ENCODE measurements around the gene CREB3L2.

Gene CREB3L2

DNA sequence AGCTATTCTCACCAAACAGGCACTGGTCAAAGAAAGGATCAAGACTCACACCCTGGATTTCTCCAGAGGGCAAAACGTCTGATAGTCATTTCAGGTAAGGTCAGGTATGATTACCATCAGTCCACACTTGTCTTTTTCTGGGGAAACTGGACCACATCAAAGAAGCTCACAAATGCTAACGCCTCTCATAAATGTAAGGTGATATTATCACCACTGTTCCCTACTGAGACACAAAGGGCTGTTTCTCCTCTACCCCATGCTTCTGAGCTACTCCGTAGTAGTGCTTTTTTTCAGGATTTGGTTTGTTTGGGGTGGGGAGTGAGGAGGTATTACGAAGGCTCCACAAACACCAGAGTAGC, 51.6 kb downstream of the CREB3L2 start:
- no peak for DNase-seq

DNA sequence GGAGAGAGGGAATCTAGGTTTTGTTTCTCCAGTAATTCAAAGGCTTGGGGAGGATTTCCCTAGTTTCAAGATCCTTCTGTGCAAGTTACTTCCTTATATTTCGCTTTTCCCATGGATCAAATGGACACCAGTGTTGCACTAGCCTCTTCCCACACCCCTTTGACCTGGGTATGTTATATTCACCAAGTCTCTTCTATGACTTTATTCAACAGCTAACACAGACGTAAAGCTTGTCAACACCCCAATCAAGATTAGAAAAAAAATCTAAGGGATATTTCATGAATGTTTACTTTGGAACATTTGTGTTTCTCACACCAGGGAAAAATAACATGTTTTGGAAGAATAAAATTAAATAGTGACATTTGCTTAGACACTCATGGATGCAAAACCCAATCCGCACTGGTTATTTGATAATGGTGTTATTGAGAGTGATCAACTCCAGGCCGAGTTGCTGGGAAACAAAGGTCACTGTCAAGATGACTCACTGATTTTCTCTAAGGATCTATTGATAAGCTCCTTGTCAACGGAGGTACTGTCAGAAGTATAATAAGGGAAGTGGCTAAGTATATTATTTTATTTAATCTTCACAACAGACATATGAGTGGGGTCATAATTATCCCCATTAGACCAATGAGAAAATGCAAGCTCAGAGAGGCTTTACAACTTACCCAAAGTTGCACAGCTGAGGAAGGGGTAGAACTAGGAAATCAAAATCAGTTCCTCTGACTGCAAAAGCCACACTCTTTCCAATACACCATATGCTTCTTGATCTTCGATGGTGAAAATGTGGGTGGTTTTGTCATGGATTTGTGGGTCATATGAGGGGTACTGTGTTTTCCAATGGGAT, 52.2 kb downstream of the CREB3L2 start:
- DNase-seq = no peak

DNA sequence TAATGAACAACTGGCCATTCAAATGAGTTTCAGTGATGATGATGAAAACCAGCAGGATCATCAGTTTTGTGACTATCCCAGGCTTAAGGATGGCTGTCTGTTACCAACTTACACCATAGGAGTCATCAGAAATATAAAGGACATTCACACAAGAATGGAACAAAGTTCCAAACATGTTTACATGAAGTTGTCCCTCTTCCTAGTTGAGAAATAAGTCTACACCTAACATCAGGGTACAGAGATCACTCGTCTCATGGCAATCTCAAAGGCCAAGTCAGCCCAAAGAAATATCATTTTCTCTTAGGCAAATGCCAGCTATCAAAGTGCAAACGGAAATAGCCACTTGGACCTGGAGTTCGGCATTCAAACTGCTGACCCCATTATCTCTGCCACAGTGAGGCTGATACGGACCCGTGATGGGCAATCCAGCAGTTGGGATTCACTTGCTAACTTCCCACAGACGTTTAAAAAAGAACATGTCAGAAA, 53.0 kb downstream of the CREB3L2 start:
- DNase-seq = no peak

DNA sequence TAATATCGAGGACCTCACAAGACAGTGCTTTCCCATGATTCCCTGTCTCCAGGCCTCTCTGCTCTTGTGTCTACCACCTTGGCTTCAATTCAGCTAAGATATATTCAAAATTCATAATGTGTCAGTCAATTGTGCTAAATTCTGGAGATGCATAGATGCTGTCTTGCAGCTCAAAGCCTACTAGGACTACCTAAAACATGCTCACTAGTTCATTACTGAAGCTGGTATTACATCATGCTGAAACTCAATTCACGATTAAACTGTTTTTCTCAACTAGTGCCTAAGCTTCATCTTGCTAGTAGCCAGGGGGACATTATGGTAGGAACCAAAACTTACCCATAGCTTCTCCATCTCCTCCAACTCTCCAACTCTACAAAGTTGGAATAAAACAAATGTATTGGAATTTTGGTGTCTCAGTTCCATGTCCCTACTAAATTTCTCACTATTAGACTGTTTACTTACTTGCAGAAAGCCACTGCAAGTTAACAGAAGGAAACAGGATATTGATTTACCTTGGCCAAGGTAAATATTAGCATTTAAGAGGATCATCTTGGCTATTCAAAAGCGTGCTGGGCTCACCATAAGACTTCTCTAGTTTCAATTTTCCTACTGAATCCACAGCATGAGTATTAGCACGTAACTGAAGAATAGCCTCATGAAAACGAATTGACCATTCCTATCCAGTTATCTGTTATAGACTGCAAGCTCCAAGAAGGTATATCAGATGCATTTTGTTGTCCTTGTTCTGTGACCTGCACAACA, 53.6 kb downstream of the CREB3L2 start:
- no peak for DNase-seq

DNA sequence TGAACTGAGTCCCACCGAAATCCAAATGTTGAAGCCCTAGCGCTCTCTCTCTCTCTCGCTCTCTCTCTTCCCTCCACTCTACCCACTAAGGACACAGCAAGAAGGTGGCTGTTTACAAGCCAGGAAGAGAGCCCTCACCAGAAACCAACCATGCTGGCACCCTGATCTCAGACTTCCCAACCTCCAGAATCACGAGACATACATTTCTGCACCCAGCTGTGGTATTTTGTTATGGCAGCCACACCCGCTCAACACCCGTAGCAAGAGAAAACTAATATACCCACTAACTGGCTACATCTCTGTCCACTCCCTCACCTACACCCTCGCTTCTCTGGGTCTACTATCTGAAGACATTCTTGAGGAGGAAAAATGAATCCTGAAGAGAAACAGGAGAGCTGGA, 54.8 kb downstream of the CREB3L2 start:
- DNase-seq = no peak

DNA sequence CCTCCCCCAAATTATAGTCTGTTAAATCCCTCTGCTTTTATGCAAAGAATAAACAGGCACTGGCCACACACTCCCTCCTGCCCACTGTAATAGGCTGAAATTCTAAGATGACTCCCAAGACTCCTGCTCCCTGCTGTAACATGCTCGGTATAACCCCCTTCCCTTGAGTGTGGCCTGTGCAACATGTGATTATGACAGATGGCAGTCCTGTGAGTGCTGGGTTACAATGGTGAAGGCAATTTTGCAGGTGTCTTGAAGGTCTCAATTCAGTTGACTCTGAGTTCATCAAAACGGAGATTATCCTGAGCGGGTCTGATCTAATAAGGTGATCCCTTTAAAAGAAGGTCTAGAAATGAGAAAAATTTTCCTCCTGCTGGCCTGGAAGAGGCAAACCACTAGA, 55.9 kb downstream of the CREB3L2 start:
- no peak for DNase-seq

DNA sequence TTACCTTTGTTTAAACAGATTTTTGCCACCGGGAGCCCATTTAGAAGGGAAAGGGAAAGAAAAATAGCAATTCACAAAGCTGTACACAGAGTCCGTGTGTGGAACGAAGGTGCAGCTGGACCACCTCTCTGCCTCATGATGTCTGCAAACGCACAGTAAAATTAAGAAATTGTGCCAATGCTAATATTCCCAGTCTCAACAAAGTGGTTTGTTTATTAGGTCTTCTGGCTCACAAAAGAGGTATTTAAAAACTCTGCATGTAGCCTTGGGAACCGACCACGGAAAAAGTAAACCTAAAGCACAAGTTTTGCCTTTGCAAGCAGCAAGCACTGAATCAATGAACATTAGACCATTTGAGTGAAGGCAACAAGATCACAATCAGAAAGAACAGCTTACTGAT, 57.7 kb downstream of the CREB3L2 start:
- no peak for DNase-seq

DNA sequence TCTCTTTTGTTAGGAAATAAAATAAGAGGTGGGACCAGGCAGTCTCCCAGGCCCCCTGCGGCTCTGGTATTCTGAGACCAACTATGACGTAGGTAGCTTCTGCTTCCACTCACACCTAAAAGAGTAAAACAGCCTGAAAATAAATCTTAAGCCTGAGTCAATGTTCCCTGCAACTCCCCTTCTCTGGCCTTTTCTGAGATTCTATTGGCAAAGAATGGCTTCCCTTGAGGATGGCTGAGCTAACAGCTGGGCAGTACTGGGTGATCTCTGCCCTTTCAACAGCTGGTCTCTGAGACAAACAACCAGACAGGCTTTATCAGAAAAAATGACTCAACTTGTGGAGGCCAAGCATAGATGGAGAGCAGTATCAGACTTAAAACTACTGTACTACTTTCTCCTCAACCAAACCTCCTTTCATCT, 58.7 kb downstream of the CREB3L2 start:
- no peak for DNase-seq

DNA sequence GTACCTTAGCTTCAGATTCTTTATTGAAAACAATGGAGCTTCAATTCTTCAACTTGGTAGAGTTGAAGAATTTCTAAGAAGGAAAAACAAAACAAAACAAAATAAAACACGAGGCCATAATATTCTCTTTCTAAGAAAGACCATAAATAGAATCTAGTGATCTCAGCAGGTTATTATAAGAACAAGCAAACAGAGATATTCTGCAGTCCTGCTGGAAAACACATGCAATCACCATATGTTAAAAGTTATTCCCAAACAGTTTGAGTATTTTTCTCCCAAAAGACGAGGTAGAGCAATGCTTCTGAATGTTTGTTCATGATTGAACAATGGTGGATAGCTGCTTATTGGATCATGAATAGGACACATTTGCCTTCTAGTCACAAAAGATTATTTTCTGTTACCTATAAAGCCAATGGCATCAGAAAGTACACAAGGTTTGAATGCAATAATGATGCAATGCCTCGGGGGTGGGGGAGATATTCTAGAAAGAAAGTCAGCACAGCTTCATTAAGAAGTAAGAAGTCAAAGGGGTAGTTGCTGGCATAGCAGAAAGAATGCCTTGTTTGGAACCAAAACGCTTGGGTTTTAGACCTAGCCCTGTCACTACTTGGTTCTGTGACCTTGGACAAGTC, 59.3 kb downstream of the CREB3L2 start:
- DNase-seq = no peak

DNA sequence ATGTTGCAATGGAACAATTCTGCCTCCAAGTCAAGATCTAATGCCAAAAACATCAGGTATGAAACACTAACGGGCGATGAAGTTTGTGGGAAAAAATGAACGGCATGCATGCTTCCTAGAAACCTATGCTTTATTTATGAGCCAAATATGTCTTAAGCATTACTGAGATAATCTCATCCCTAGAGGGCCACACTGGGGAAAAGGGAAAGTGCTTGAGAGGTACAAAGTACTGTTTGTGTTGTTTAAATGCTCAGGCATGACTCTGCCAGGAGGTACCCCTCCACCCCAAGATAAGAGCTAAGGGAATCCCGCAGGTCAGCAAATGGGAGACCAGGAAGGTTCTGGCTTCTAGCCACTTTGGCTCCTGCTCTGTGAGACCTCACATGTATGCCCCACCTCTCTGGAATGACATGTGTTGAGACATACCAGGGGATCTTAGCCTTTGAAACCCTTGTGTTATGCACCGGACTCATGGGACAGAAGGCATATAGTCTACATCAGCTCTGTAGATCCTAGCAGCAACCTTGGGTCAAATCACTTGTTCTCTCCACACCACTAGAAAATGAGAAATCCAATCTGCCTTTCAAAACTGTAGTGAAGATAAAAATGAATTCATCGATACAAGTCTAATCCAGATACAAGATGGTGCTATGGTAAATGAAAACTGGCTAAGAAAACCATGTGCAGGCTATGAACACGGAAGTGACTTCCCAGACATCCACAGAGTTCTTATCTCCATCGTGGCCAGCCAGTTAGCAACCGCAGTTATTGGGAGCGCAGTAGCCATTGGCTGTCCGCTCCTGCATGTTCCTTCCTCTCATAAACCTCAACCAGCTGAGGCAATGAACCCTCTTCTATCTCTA, 61.0 kb downstream of the CREB3L2 start:
- no peak for DNase-seq

DNA sequence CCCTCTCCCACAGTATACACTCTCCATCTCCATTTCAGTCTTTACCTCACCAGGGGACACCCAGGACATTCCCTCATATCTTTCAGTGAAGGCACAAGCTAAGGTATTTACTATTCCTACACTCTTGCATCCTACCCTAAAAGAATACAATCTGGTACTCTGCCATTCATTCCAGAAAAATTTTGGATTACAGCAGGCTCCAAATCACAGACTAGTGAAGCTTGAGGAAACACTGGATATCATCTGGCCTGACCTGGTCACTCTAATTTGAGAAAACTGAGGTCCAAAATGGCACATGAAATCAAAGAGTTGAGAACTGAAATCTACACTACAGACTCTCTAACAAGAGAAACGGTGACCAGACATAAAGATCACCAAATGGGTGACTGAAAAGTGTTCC, 61.7 kb downstream of the CREB3L2 start:
- DNase-seq = no peak

DNA sequence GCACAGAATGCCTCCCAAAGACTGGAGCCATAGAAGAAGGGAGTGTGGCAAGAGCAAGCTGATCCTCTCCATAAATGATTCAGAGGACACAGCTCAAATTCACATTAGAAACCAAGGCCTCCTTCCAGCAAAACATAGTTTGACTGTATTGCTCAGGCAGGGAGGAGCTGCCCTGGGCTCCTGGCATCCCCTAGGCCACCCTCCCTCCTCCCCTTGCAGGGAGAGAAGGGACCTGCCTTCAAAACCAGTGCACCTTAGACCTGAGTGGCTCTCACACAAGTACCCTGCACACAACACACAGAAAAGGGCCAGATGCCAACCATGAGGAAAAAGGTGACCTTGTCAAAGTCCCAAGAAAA, 64.7 kb downstream of the CREB3L2 start:
- no peak for DNase-seq

DNA sequence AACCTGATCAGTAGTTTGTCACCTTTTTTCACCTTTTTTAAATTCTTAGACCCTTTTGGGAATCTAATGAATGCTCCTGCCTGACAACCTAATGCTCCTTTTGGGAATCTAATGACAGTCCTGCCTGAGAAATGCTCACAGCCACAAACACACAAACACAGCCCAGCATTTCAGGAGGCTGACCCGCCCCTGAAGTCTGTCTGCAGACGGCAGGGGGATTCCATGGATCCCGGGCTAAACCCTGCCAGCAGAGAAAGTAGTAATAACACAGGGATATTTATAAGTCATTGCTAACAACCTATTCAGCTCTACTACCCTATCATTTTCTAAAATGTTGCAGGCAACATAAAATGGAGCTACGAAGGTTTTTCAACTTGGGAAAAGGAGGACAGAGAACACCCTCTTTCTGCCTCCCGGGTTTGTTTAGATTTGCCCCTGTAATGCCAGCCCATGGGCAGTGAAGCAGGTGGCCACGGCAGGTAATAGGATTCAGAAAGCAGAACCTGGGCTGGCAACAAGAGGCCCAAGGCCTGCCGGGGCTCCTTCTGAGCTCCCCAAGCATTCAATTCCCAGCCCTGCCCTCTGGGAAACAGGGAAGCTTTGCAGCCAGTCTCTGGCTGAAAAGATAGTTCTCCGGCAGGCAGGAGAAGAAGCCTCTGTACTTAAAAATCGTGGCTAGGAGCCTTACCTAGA, 65.2 kb downstream of the CREB3L2 start:
- no peak for DNase-seq

DNA sequence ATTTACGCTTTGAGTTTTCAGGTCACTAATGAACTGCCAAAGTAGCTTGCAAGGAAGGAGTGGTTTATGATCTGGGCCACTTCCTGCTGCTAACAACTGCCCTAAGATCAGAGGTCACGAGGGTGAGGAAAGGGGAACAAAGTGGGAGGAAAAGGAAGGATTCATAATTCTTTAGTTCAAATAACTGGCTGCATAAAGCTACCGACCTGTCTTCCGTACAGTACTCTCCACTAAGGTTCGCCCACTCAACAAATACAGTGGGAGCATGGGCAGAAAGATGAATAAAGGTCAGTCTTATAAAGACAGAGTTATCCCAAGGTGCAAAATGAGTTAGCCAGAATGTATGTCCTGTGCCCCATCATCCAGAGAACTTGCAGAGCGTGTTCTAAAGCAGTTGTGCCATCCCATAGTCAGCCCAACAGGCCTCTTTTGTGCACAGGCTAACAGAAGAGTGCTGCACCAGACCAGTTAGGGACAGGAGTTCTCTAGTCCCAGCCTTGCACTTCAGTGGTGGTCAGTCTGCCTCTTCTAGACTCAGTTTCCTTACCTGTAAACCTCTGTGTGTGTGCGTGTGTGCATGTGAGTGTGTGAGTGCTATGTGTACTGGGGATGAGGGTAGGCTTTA, 65.9 kb downstream of the CREB3L2 start:
- no peak for DNase-seq

DNA sequence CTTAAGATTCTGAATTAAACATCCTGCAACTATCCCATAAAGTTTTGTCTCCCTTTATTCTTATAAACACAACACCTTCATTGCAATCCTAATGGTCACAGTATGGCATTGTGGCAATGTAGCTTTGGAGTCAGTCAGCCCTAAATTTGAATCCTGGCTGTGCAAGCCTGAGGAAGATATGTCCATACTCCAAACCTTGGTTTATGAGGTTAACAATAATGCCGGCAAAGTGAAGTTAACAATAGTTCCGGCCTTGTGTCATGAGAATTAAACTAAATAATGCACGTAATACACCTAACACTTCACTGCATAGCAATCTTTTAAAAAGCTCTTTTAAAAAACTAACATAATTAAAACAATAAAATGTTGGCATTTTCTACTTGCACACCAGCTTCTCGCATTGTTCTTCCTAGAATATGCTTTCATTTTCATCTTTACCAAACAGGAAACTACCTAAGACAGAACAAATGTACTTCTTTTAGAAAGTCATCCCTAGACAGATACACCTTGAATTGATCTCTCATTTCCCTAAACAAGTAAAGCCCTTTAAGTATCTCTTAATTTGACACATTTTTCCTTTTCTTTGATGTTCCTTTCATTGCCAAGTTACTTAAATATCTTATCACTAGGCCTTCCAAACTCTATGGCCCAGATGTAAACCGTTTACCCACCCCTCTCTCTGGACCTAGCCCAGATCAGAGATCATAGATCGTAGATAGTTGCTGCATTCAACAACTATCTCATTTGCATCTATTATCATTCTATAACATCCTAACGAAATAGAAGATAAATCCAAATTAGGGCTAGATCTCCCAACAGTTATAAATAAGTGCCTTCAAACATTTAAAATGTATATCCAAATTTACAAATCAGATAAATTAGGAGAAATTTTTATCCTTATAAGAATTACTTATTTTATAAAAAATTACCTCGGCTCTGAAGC, 66.7 kb downstream of the CREB3L2 start:
- DNase-seq = no peak

DNA sequence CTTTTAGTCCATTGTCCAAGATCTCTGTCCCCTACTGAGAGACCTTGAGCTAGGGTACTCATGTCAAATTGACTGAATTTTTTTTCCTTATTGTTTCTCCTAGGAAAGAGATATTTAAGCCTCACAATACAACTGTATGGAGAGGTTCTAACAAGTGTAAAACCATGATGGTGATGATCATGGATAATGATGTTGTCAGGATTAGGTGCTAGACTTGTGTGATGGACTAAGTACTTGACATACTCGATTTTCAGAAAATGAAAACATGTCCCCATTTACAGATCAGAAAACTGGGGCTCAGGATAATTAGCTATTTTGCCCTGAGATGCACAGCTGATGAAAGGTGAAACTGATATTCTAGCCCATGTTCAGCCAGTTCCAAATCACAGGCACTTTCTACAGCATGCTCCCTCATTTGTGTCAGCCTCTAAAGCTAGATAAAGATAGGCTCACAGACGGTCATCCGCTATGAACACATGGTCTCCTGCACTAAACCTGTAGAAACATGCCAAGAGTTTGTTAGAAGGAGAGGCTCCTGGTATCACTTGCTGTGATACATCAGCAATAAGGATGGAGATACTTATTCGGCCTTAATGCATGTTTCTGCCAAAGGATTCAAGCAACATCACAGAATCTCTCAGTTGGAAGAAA, 67.6 kb downstream of the CREB3L2 start:
- no peak for DNase-seq

DNA sequence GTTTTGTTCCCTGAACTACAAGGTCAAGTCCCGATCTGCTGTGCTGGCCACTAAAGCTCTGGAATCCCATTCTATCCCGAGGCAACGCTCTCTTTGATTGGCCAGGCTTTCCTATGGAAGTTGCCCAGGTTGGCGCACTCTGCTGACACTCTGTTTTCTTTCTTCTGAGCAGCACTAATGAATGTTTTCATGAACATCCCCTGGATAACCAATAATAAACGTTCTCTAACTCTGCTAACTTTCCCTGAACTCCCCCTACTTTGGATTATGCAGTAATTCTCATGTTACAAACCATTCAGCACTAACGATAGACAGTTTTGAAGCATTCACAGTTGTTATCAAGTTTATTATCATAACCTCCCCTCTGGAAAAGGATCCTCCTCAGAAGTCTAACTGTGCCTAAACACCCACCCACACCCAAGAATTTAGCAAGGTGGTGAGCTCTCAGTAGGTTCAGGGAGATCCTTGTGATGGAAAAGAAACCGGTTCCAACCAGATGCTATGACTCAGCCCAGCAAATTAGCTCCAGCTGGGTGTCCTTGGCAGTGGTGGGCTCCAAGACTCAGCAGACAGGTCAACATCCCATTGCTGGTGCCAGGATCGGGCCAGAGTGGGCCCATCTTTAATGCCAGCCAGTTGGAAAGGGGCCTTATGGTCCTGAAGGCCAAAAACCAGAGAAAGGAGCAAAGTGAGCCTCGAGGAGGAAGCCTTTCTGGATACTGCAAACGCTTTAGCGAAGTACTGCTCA, 68.4 kb downstream of the CREB3L2 start:
- DNase-seq = no peak

DNA sequence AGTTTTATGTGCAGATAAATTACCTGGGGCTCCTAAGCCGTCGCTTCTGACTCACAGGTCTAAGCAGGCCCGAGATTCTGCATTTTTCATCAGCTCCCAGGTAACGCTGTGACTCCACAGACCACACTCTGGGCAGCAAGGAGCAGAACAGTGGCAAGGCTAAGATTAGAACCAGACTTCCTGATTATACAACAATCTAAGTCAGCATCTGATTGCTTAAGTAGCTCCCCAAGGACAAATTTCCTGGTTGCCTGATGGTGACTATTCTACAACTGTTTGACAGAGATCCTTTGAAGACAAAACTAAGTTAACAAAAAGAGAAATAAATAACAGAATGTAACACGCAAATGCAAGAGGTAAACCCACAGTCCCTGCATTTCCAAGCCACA, 69.0 kb downstream of the CREB3L2 start:
- no peak for DNase-seq

DNA sequence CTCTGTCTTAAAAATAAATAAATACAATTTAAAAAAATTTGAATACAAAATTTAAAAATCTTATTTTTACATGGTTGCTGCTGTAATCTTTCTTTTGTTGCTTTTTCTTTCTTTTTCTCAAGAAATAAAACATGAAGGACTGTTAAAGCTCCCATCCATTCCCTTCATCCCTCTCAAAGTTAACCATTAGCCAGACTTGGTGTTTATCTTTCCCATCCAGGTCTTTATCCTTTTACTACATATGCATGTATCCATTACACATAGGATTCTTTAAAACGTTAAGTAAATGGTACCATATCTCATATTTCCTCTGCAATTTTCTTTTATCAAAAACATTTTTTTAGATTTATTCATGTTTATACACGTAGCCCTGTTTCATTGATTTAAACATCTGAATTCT, 70.1 kb downstream of the CREB3L2 start:
- no peak for DNase-seq

All from NCI-H748 treated with DMSO at 0.1 percent for 48 hours (cell line).